DMS153 (cell line): ENCODE measurements around the gene TEX22.

ENCODE experiments used
- DNase-seq: peaks from one replicate; lab custom pipeline; 2025; lab: John Stamatoyannopoulos, UW

The TEX22 gene

GRCh38 chr14:105366386-105367074 lies 31.8 kb upstream of the TEX22 start:
- DNase-seq: no peak

DNA sequence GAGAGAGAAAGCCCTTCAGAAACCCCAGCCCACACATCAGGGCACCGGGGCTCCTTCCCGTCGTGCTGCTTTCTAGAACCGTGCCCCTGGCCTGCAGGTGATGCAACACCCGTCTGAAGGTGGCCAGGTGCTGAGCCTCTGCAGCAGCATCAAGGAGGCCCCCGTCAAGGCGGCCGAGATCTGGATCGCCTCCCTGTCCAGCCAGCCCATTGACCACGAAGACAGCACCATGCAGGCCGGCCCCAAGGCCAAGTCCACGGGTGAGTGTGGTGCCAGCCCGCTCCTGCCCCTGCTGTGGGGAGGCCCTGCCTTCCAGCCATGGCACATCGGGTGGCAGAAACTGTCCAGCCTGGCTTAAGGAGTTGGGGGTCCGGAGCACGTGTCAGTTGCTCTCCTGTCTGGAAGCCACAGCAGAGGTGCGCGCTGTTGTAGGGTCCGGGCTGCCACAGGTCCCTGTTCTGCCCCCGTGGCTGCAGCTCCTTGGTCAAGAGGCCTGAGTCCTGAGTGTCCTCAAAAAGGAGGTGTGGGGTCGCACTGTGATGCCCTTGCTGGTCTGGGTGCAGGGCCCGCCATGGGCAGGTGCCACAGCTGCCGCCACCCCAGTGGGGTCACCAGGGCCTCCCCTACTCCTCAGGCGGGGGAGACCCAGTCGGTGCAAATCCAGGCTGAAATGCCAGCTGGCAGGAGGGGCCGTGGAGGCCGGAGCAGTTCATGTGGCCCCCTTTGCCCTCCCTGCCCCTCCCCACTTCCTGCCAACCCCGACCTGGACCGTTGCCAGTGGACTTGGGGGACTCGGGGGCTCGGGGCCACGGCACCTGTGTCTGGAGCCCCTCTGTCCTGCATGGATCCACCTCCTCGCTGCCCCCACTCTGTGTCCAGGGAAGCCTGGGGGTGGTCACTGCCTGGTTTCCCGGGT lies 31.0 kb upstream of the TEX22 start:
- no peak for DNase-seq

GRCh38 chr14:105368032-105368417 lies 30.3 kb upstream of the TEX22 start:
- DNase-seq: no peak

DNA sequence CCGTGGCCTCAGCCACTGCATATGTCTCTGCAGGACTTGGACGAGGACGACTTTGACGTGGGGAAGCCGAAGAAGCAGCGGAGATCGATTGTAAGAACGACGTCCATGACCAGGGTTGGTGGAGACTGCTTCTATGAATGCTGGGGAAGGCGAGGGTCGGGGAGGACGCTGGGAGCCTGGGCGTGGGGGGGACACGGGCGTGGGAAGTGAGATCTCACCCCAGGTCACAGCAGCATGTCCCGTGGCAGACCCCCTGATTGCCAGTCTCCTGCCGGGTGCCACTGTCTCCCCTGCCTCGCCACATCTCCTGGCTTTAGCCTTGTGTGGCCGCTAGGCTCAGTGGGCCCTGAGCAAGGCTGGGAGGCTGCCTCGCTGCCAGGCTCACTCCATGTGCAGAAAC lies 29.9 kb upstream of the TEX22 start:
- no peak for DNase-seq

DNA sequence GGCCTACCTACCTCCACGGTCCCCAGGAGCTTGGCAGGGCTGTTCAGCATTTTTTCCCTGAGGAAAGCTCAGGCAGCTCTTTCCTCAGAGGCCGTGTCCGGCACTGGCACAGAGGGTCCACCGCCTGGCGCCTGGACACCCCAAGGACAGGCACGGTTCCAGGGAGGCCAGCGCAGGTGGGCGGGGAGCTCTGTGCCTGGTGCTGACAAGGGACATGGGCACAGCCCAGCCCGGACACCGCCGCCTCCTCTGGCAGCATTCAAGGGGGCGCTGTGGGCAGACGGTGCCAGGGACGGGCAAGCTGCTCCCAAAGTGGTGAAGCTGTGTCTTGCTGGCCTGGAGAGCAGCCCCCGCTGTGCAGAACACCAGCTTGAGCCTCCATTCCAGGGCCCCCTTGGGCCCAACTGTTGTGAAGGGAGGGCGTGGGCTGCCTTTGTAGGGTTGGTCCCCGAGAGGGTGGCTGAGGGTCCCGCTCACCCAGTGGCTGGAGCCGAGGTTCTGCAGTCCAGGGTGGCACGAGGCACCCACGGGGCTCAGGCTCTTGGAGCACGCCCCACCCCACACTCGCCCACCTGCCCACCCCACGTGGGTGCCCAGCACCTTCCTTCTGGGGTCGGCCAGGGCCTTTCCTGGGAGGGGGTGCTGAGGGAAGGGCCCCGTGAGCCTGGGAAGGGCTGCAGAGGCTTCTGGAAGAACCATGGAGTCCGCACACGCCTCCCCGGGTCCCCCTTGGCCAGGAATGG lies 29.3 kb upstream of the TEX22 start:
- DNase-seq: no peak

GRCh38 chr14:105369653-105370040 lies 28.7 kb upstream of the TEX22 start:
- DNase-seq: no peak

- no peak for DNase-seq
Observed at GRCh38 chr14:105374389-105374788, 23.9 kb upstream of the TEX22 start.

DNA sequence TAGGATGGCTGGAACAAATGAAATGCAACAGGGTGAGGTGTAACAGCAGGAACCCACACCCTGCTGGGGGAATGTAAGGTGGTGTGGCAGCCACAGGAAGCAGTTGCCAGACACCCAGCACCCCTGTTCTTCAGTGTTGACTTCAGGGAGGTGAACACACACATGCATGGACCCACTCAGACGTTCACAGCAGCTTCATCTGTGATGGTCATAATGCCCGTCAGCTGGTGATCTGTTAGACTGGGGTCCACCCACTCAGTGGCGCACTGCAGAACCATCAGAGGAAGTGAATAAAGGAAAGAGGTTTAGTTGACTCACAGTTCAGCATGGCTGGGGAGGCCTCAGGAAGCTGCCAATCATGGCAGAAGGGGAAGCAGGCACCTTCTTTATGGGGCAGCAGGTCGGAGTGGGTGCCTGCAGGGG lies 22.7 kb upstream of the TEX22 start:
- DNase-seq: no peak

DNA sequence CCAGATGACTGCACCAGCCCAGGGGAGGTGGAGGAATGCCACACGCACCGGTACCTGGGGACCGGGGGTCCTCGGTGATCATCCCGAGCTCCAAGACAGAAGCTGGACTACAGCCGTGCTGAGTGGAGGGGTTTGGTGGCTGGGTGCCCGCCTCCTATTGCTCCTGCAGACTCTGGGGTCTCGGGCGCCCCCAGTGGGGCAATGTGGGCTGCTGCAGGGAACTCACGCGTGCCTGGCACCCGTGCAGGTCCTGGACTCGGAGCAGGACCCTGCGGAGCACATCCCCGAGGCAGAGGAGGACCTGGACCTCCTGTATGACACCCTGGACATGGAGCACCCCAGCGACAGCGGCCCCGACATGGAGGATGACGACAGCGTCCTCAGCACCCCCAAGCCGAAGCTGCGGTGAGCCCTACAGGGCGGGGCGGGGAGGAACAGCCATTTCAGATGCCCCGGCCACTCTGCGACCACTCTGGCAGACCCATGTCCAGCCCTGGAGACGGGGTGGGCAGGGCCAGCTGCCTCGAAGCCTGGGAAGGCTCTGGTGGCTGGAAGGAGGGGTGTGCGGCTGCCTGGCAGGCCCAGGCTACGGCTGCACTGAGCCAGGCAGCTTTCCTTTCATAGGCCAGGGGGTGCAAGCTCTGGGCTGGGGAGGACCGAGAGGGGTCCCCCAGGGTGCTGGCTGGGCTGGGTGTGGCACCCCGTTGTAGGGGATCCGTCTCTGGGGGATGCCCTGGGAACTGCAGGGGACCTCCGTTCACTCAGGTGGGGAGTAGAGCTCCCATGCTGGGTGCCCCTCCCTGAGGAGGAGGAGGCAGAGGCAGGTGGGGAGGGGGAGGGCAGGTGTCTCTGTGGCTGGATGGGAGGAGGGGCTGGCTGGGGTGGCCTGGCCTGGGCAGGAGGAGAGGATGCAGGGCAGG lies 21.6 kb upstream of the TEX22 start:
- no peak for DNase-seq

DNA sequence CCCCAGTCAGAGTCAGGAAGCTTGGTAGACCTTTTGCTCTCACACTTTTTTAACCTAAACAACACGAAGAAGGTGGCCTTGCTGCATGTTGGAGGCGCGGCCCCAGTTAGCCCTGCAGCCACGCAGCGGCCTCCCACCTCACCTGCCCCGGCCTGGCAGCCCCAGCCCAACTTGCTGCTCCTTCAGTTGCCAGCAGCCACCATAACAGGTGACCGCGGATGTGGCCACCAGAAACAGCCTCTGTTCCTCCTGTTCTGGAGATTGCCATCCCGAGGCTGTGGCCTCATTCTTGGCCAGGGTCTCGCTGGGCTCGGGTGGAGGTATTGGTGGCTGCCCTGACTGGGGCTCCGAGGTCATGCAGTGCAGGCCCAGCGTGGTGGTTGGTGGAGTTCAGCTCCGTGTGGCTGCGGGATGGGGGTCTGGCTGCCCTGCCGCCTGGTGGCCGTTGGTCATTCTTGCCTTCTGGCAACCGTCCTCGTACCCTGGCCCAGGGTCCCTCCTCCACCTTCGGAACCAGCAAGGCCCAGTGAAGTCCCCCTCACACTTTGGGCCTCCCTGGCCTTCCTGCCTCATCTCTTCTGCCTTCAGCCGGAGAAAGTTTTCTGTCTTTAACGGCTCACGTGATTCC lies 20.7 kb upstream of the TEX22 start:
- no peak for DNase-seq

DNA sequence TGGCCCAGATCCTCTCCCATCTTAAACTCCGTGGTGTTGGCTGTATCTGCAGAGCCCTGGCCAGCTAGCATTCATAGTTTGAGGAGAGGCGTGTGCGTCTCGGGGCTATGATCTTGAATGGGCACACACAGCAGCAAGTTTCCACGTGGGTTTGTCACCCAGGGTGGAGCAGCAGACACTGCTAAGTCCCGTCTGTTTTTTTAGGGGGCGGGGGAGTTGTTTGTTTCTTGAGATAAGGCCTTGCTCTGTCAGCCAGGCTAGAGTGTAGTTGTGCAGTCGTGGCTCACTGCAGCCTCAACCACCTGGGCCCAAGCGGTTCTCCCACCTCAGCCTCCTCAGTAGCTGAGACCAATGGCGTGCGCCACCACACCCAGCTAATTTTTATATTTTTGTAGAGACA lies 20.1 kb upstream of the TEX22 start:
- no peak for DNase-seq

DNA sequence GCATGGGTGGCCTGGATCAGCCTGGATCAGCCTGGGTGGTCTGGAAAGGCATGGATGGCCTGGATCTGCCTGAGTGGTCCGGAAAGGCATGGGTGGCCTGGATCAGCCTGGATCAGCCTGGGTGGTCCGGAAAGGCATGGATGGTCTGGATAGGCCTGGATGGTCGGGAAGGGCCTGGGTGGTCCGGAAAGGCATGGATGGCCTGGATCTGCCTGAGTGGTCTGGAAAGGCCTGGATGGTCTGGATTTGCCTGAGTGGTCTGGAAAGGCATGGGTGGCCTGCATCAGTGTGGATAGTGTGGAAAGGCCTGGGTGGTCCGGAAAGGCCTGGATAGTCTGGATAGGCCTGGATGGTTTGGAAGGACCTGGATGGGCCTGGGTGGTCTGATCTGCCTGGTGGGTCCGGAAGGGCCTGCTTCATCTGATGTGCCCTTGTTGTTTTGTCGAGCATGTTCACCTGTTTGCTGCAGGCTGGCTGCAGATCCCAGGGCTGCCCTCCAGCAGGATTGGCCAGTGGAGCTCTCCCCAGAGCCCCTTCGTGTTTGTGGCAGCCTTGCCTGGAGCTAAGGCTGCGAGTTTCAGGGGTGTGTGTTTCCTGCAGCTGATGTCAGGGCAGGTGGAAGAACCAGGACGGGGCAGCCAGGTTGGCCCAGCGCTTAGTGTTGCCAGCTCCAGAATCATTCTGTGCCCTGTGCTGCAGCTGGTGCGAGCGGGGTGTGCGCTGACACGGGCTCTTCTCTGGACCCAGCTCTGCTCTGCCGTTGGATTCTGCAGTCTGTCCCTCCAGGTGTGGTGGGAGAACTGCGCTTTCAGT lies 19.3 kb upstream of the TEX22 start:
- no peak for DNase-seq

DNA sequence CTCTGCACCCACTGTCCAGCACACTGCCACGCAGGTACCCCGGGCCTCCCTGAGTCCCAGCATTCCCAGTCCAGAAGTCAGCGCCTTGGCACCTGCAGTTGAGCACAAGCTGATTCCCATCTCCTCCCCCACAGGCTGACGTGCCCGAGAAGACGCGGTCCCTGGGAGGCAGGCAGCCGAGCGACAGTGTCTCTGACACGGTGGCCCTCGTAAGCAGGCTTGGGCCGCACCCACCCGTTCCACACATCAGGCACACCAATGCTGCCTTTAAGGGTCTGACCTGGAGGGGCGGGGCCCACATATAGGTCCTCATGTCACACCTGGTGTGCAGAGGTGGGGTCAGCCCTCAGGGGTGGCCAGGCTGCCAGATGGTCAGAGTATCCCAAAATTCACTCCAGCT lies 18.4 kb upstream of the TEX22 start:
- DNase-seq: no peak

DNA sequence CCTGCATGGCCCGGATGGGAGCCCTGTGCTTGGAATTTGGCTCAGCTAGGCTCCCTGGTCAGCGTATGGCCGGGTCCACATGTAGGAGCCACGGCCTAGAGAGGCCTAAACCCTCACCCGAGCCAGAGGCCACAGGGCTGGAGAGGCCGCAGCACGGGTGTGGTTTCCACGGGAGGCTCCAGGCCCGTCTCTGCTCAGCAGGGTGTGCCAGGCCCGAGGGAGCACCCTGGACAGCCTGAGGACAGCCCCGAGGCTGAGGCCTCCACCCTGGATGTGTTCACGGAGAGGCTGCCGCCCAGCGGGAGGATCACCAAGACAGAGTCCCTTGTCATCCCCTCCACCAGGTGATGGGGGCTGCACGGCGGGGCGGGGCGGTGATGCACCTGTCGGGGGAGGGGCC lies 17.6 kb upstream of the TEX22 start:
- no peak for DNase-seq

DNA sequence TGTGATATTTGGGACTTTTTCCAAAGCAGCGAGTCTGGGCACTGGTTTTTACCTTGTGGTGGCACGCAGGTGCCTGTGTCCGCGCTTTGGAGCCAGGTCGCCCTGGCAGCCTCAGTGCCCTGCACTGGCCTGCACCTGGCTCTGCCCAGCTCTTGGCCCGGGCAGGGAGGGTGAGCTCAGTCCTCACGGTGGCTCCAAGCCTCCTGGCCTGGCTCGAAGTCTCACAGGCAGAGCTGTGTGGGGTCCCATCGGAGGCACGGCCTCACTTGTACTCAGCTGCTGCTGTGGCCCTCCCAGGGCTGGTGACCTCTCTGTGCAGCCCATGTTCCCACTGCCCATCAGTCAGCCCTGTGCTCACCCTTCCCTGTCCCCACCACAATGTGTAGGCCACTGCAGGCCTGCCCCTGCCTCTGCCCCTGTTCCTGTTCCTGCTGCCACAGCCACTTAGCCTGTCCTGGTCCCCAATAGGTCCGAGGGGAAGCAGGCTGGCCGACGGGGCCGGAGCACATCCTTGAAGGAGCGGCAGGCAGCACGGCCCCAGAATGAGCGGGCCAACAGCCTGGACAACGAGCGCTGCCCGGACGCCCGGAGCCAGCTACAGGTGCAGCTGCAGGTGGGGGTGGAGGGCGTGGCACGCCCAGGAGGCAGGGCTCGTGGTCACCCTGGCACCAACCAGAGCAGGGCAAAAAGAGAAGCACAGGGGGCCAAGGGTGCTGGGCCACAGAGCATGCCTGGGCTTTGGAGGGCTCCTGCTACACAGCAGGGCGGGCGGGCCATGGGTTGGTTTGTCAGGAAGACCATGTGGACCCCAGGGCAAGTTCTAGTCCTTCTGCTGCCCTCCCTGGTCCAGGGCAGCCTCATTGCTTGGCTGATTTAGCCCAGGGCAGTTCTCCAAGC lies 16.6 kb upstream of the TEX22 start:
- DNase-seq: no peak

- DNase-seq: no peak
Observed at GRCh38 chr14:105382343-105383082, 15.8 kb upstream of the TEX22 start.

- no peak for DNase-seq
Observed at GRCh38 chr14:105383083-105383730, 15.1 kb upstream of the TEX22 start.

DNA sequence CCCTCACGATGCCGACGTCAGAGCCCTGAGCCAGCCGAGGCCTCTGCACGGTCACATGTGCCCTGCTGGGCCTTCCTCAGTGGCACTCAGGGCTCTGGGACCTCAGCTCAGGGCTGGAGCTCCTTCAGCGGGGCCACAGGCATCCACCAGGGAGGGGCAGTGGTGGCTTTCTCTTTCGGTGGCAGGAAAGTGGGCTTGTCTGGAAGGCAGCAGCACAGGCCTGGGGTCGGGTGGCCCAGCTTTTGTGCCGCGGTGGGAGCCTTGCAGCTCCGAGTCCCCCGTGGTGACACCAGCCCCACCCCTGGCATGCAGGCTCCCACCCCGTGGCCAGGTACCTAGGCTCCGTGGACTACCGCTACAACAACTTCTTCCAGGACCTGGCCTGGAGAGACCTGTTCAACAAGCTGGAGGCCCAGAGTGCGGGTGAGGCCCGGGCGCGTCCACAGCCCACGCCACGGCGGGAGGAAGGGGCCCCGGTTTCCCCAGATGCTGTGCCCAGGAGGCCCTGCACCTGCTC lies 14.2 kb upstream of the TEX22 start:
- DNase-seq: no peak
